HG03439 (cell line): ENCODE results near the gene RNF207.

Experiments
- ATAC-seq: cut with Tn5 transposase; IDR thresholded peaks from one replicate; pipeline ENCODE4 v1.9.1; 2021; ENCODE audit warnings: mild to moderate bottlenecking, moderate library complexity; ENCODE audit not compliant: unreplicated experiment

RNF207 gene

GRCh38 chr1:6172549-6172948, 33.4 kb upstream of the RNF207 start:
- ATAC-seq: no peak

GRCh38 chr1:6174621-6175410, 31.1 kb upstream of the RNF207 start:
- ATAC-seq: no peak

GRCh38 chr1:6175411-6175828, 30.5 kb upstream of the RNF207 start:
- no peak for ATAC-seq

- ATAC-seq: no peak
Observed at GRCh38 chr1:6176779-6177178, 29.1 kb upstream of the RNF207 start.

GRCh38 chr1:6177681-6178380, 28.1 kb upstream of the RNF207 start:
- ATAC-seq: no peak

- ATAC-seq: no peak
Observed at GRCh38 chr1:6178751-6179563, 27.0 kb upstream of the RNF207 start.

GRCh38 chr1:6179564-6180175, 26.2 kb upstream of the RNF207 start:
- no peak for ATAC-seq

- ATAC-seq: no peak
Observed at GRCh38 chr1:6180268-6180706, 25.6 kb upstream of the RNF207 start, which contains the start of gene CHD5. TSS of gene CHD5 (minus strand) at chr1:6180321. CDS start at chr1:6180023, 298 bp downstream.

GRCh38 chr1:6180707-6181311, 25.1 kb upstream of the RNF207 start:
- ATAC-seq: no peak

- ATAC-seq: no peak
Observed at GRCh38 chr1:6181347-6181770, 24.6 kb upstream of the RNF207 start.

GRCh38 chr1:6183520-6183989, 22.4 kb upstream of the RNF207 start:
- no peak for ATAC-seq

- no peak for ATAC-seq
Observed at GRCh38 chr1:6184083-6184783, 21.7 kb upstream of the RNF207 start.

GRCh38 chr1:6185151-6185550, 20.8 kb upstream of the RNF207 start:
- ATAC-seq: no peak

- ATAC-seq: no peak
Observed at GRCh38 chr1:6185635-6186382, 20.1 kb upstream of the RNF207 start.

- ATAC-seq: no peak
Observed at GRCh38 chr1:6188466-6188865, 17.5 kb upstream of the RNF207 start.

- ATAC-seq: no peak
Observed at GRCh38 chr1:6191968-6192367, 14.0 kb upstream of the RNF207 start.

- ATAC-seq: no peak
Observed at GRCh38 chr1:6197746-6198427, 8.0 kb upstream of the RNF207 start.

GRCh38 chr1:6198646-6199297, 7.1 kb upstream of the RNF207 start:
- peak; percentile 30 for ATAC-seq
